HUES6 (cell line): ENCODE measurements around the gene ASCC3.

ENCODE experiments used
- H3K27ac ChIP-seq: 2 replicates; pipeline ENCODE4 v1.7.0; 2013; ENCODE audit warnings: low read depth, mild to moderate bottlenecking, low read length, inconsistent platforms
- H3K27me3 ChIP-seq: 2 replicates; pipeline ENCODE4 v1.6.1; 2013; ENCODE audit warnings: low read length; ENCODE audit not compliant: control insufficient read depth, insufficient read depth
- H3K36me3 ChIP-seq: 2 replicates; pipeline ENCODE4 v1.6.1; 2013; ENCODE audit warnings: low read length; ENCODE audit not compliant: control insufficient read depth, insufficient read depth
- H3K4me1 ChIP-seq: 2 replicates; pipeline ENCODE4 v1.6.1; 2013; ENCODE audit warnings: low read length; ENCODE audit not compliant: control insufficient read depth, insufficient read depth
- H3K4me3 ChIP-seq: 2 replicates; pipeline ENCODE4 v1.5.1; 2013; ENCODE audit warnings: low read depth, low read length
- H3K9ac ChIP-seq: one replicate; pipeline ENCODE4 v1.6.1; 2013; ENCODE audit warnings: mild to moderate bottlenecking, low read length
- H3K9me3 ChIP-seq: 2 replicates; pipeline ENCODE4 v1.6.1; 2013; ENCODE audit warnings: low read depth, low read length; ENCODE audit not compliant: control insufficient read depth, insufficient read depth

The ASCC3 gene

GRCh38 chr6:100721256-100721655 lies 159.9 kb downstream of the ASCC3 start:
- Histone ChIP-seq H3K27ac (no peak overlapping the region), H3K27me3 (no peaks in the 10 kb centered on the region), H3K36me3 (peaks cover 10% of the 10 kb centered on the region), H3K4me3 (no peak overlapping the region), H3K9me3 (no peaks in the 10 kb centered on the region), H3K9ac (no peak overlapping the region), H3K4me1 (no peaks in the 10 kb centered on the region)

- Histone ChIP-seq H3K27me3 (no peaks in the 10 kb centered on the region), H3K4me3 (no peak overlapping the region), H3K4me1 (no peaks in the 10 kb centered on the region), H3K36me3 (peaks cover 10% of the 10 kb centered on the region), H3K9me3 (no peaks in the 10 kb centered on the region), H3K27ac (no peak overlapping the region), H3K9ac (no peak overlapping the region)
Observed at GRCh38 chr6:100719883-100720682, 161.0 kb downstream of the ASCC3 start.

DNA sequence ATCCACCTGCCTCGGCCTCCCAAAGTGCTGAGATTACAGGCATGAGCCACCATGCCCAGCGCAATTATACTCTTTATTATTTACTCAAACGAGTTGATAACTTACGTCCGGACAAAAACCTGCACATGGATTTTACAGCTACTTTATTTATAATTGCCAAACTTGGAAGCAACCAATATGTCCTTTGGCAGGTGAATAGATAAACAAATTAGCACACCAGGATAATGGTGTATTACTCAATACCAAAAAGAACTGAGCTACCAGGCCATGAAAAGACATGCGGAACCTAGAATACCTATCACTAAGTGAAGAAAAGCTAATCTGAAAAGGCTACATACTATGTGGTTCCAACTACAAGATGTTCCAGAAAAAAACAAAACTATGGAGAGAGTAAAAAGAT lies 168.1 kb downstream of the ASCC3 start:
- Histone ChIP-seq H3K36me3 (peaks cover 7% of the 10 kb centered on the region; the same call in 1 of the 2 replicates), H3K9me3 (no peaks in the 10 kb centered on the region), H3K9ac (no peak overlapping the region), H3K4me1 (no peaks in the 10 kb centered on the region), H3K27me3 (no peaks in the 10 kb centered on the region), H3K27ac (no peak overlapping the region), H3K4me3 (no peak overlapping the region)

- no peak overlapping the region for H3K4me3 ChIP-seq
- H3K27me3 ChIP-seq, result no peaks in the 10 kb centered on the region
- no peaks in the 10 kb centered on the region for H3K4me1 ChIP-seq
- H3K27ac ChIP-seq, result no peak overlapping the region
- H3K9me3 ChIP-seq, result peaks cover 11% of the 10 kb centered on the region
- H3K9ac ChIP-seq, result no peak overlapping the region
- peaks cover 12% of the 10 kb centered on the region for H3K36me3 ChIP-seq
Observed at GRCh38 chr6:100706491-100706890, 174.6 kb downstream of the ASCC3 start.

- Histone ChIP-seq H3K27me3 (no peaks in the 10 kb centered on the region), H3K4me3 (no peak overlapping the region), H3K9ac (no peak overlapping the region), H3K36me3 (peaks cover 21% of the 10 kb centered on the region), H3K27ac (no peak overlapping the region), H3K4me1 (no peaks in the 10 kb centered on the region), H3K9me3 (peaks cover 26% of the 10 kb centered on the region)
Observed at GRCh38 chr6:100704961-100705360, 176.2 kb downstream of the ASCC3 start.

GRCh38 chr6:100701728-100702127 lies 179.4 kb downstream of the ASCC3 start:
- H3K4me3 ChIP-seq, result no peak overlapping the region
- no peak overlapping the region for H3K27ac ChIP-seq
- H3K36me3 ChIP-seq, result peaks cover 32% of the 10 kb centered on the region
- no peaks in the 10 kb centered on the region for H3K27me3 ChIP-seq
- H3K4me1 ChIP-seq, result no peaks in the 10 kb centered on the region
- no peak overlapping the region for H3K9ac ChIP-seq
- H3K9me3 ChIP-seq, result peaks cover 40% of the 10 kb centered on the region

DNA sequence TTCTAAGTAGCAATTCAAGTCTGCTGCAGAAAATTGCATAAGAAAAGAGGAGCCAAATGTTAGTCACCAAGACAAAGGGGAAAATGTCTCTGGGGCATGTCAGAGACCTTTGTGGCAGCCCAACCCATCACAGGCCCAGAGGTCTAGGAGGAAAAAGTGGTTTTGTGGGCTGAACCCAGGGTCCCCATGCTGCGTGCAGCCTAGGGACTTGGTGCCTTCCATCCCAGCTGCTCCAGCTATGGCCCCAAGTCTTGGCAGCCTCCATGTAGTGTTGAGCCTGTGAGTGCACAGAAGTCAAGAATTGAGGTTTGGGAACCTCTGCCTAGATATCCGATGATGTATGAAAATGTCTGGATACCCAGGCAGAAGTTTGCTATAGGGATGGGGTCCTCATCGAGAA lies 181.1 kb downstream of the ASCC3 start:
- Histone ChIP-seq H3K27me3 (no peaks in the 10 kb centered on the region), H3K36me3 (peaks cover 32% of the 10 kb centered on the region), H3K4me3 (no peak overlapping the region), H3K27ac (no peak overlapping the region), H3K9me3 (peaks cover 40% of the 10 kb centered on the region), H3K9ac (no peak overlapping the region), H3K4me1 (no peaks in the 10 kb centered on the region)

GRCh38 chr6:100695445-100695844 lies 185.7 kb downstream of the ASCC3 start:
- no peak overlapping the region for H3K27ac ChIP-seq

GRCh38 chr6:100693249-100693927 lies 187.7 kb downstream of the ASCC3 start:
- H3K9ac ChIP-seq, result no peak overlapping the region
- H3K36me3 ChIP-seq, result no peaks in the 10 kb centered on the region
- H3K9me3 ChIP-seq, result no peaks in the 10 kb centered on the region; the same call in 1 of the 2 replicates
- H3K27me3 ChIP-seq, result no peaks in the 10 kb centered on the region
- H3K27ac ChIP-seq, result no peak overlapping the region
- no peaks in the 10 kb centered on the region for H3K4me1 ChIP-seq
- H3K4me3 ChIP-seq, result no peak overlapping the region

More at GRCh38 chr6:100695445-100695844, 185.7 kb downstream of the ASCC3 start:
- Histone ChIP-seq H3K4me1 (no peaks in the 10 kb centered on the region), H3K4me3 (no peak overlapping the region), H3K36me3 (peaks cover 14% of the 10 kb centered on the region), H3K9me3 (peaks cover 19% of the 10 kb centered on the region), H3K27me3 (no peaks in the 10 kb centered on the region), H3K9ac (no peak overlapping the region)

- no peaks in the 10 kb centered on the region for H3K4me1 ChIP-seq
- no peaks in the 10 kb centered on the region for H3K9me3 ChIP-seq
- no peak overlapping the region for H3K9ac ChIP-seq
- H3K36me3 ChIP-seq, result no peaks in the 10 kb centered on the region
- H3K27me3 ChIP-seq, result no peaks in the 10 kb centered on the region
- H3K4me3 ChIP-seq, result no peak overlapping the region
- H3K27ac ChIP-seq, result no peak overlapping the region
Observed at GRCh38 chr6:100691972-100692371, 189.2 kb downstream of the ASCC3 start.

GRCh38 chr6:100686216-100686615 lies 194.9 kb downstream of the ASCC3 start:
- Histone ChIP-seq H3K9me3 (no peaks in the 10 kb centered on the region), H3K27ac (no peak overlapping the region), H3K4me1 (no peaks in the 10 kb centered on the region), H3K9ac (no peak overlapping the region), H3K27me3 (no peaks in the 10 kb centered on the region), H3K4me3 (no peak overlapping the region), H3K36me3 (no peaks in the 10 kb centered on the region)
